ENCODE measurements around the gene DOK6. TPM values are rescaled to one million over a fixed set of nuclear protein-coding genes. Genes with fewer than 3 reads are reported as not detected.

Gene DOK6
- total and polyA plus RNA-seq, 2 donors (not counting 1 experiment from before 2014, with no cell fraction given): not detected

DNA sequence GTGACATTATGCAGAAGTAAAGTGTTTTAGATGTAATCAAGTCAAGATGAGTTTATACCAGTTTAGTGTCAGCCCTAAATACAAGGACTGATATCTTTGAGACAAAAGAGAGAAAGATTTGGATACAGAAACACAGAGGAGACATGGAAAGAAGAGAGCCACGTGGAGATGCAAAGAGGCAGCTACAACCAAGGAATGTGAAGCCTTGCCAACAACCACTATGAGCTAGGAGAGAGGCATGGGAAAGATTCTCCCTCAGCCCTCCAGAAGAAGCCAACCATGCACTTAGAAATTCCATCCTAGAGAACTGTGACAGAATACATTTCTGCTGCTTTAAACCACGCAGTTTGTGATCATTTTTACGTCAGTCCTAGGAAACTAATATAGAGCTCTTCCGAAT is 217.2 kb downstream of the DOK6 start:
- Mint-ChIP-seq H3K4me1 (no peaks in the 10 kb centered on the region), H3K27ac (no peak overlapping the region), H3K4me3 (no peak overlapping the region), H3K27me3 (no peaks in the 10 kb centered on the region), H3K9me3 (ENCODE audit: insufficient read depth) (no peaks in the 10 kb centered on the region)
- WGBS (ENCODE audit: insufficient coverage): 100% methylated on average over 2 of the region's 4 CpGs
- no peak for DNase-seq
- no peaks in the 10 kb centered on the region for H3K27me3 ChIP-seq (replicated peaks in 1 of 4; ENCODE audit: control extremely low read depth in 1 of 4, control insufficient read depth in 3 of 4, insufficient read depth in 4 of 4, low read length in 3 of 4)
- H3K27ac ChIP-seq (ENCODE audit: low read length in 2 of 2): no peak overlapping the region
- TF ChIP-seq CTCF (IDR thresholded peaks at IDR 0.05) (no peak), EZH2 (IDR thresholded peaks at IDR 0.05; ENCODE audit: borderline replicate concordance, insufficient read depth, low read depth, low read length, poor library complexity, severe bottlenecking) (no peak)
- no peak for ATAC-seq (ENCODE audit: low read depth)
- H3K4me2 ChIP-seq (replicated peaks; ENCODE audit: low read depth, low read length, poor library complexity, severe bottlenecking): no peak overlapping the region
- no peaks in the 10 kb centered on the region for H3K79me2 ChIP-seq (ENCODE audit: control insufficient read depth, insufficient read depth, low read length)
- no peaks in the 10 kb centered on the region for H3K36me3 ChIP-seq (replicated peaks in 1 of 2; ENCODE audit: control extremely low read depth in 1 of 2, control insufficient read depth in 1 of 2, extremely low read depth in 1 of 2, insufficient read depth in 2 of 2, low read length in 1 of 2)
- ChIA-PET POLR2A (no interaction called here), CTCF (no interaction called here)
- H3K9me3 ChIP-seq (ENCODE audit: control extremely low read depth in 1 of 3, control insufficient read depth in 2 of 3, insufficient read depth in 1 of 3, low read length in 2 of 3): no peaks in the 10 kb centered on the region
- intact Hi-C loops (cut with micrococcal nuclease): no loop called here
- H2AFZ ChIP-seq (ENCODE audit: insufficient read depth, low read depth, low read length, poor library complexity, severe bottlenecking): no peak overlapping the region
- H3K4me3 ChIP-seq (ENCODE audit: control extremely low read depth in 1 of 5, extremely low read depth in 1 of 5, insufficient read depth in 1 of 5, low read depth in 2 of 5, low read length in 4 of 5): no peak overlapping the region
- no peaks in the 10 kb centered on the region for H3K4me1 ChIP-seq (ENCODE audit: control insufficient read depth in 2 of 2, insufficient read depth in 2 of 2, low read length in 2 of 2)
- H4K20me1 ChIP-seq (ENCODE audit: control insufficient read depth, insufficient read depth, low read length, poor library complexity, severe bottlenecking): no peaks in the 10 kb centered on the region
- H3K9ac ChIP-seq (ENCODE audit: low read length): no peak overlapping the region

GRCh38 chr18:69622184-69622583 is 221.5 kb downstream of the DOK6 start:
- ChIA-PET POLR2A (no interaction called here), CTCF (no interaction called here)
- Histone ChIP-seq H3K4me2 (replicated peaks; ENCODE audit: low read depth, low read length, poor library complexity, severe bottlenecking) (no peak overlapping the region), H3K79me2 (ENCODE audit: control insufficient read depth, insufficient read depth, low read length) (no peaks in the 10 kb centered on the region), H3K36me3 (replicated peaks in 1 of 2; ENCODE audit: control extremely low read depth in 1 of 2, control insufficient read depth in 1 of 2, extremely low read depth in 1 of 2, insufficient read depth in 2 of 2, low read length in 1 of 2) (no peaks in the 10 kb centered on the region), H3K9ac (ENCODE audit: low read length) (no peak overlapping the region), H2AFZ (ENCODE audit: insufficient read depth, low read depth, low read length, poor library complexity, severe bottlenecking) (no peak overlapping the region), H3K9me3 (ENCODE audit: control extremely low read depth in 1 of 3, control insufficient read depth in 2 of 3, insufficient read depth in 1 of 3, low read length in 2 of 3) (no peaks in the 10 kb centered on the region), H3K4me1 (ENCODE audit: control insufficient read depth in 2 of 2, insufficient read depth in 2 of 2, low read length in 2 of 2) (no peaks in the 10 kb centered on the region), H3K27ac (ENCODE audit: low read length in 2 of 2) (no peak overlapping the region), H3K27me3 (replicated peaks in 1 of 4; ENCODE audit: control extremely low read depth in 1 of 4, control insufficient read depth in 3 of 4, insufficient read depth in 4 of 4, low read length in 3 of 4) (no peaks in the 10 kb centered on the region), H4K20me1 (ENCODE audit: control insufficient read depth, insufficient read depth, low read length, poor library complexity, severe bottlenecking) (no peaks in the 10 kb centered on the region), H3K4me3 (ENCODE audit: control extremely low read depth in 1 of 5, extremely low read depth in 1 of 5, insufficient read depth in 1 of 5, low read depth in 2 of 5, low read length in 4 of 5) (no peak overlapping the region)
- ATAC-seq (ENCODE audit: low read depth): no peak
- no peak for DNase-seq
- Mint-ChIP-seq H3K4me3 (no peak overlapping the region), H3K27me3 (no peaks in the 10 kb centered on the region), H3K9me3 (ENCODE audit: insufficient read depth) (no peaks in the 10 kb centered on the region), H3K27ac (no peak overlapping the region), H3K4me1 (no peaks in the 10 kb centered on the region)
- TF ChIP-seq EZH2 (IDR thresholded peaks at IDR 0.05; ENCODE audit: borderline replicate concordance, insufficient read depth, low read depth, low read length, poor library complexity, severe bottlenecking): no peak
- TF ChIP-seq CTCF (IDR thresholded peaks at IDR 0.05): no peak
- intact Hi-C loops (cut with micrococcal nuclease): no loop called here
- no CpG with 5 or more reads among the region's 3 CpGs for WGBS (ENCODE audit: insufficient coverage)

Data from B cell (primary cell).